SHP77 treated with DMSO at 0.1 percent for 48 hours (cell line): ENCODE data around the gene NR2C1.

ENCODE experiments used
- DNase-seq: peaks from one replicate; lab custom pipeline; 2025; lab: John Stamatoyannopoulos, UW

Gene NR2C1

GRCh38 chr12:95083938-95084337 lies 10.5 kb upstream of the NR2C1 start:
- DNase-seq: no peak

DNA sequence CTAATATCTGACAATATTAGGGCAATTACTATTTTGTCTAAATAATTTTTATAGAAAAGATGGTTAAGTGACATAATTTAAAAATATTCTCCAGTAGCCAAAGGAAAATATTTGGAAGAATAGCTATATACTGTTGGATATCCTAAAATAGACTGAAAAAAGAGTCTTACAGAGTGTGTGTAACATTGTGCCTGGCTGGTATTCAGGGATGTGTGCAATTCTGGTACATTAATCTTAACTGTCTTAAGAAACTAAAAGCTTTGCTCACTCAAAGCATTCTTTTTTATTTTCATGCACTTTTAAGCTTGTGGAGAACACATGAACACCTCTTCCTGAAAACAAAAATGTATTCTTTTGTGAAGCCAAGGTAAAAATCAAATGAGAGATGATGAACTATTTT lies 10.1 kb upstream of the NR2C1 start:
- no peak for DNase-seq

GRCh38 chr12:95077341-95077740 lies 3.9 kb upstream of the NR2C1 start:
- DNase-seq: no peak

GRCh38 chr12:95074766-95075165 lies 1.3 kb upstream of the NR2C1 start:
- no peak for DNase-seq

- no peak for DNase-seq
Measured at GRCh38 chr12:95073698-95074520, 491 bp upstream of the NR2C1 start.

- DNase-seq: no peak
Measured at GRCh38 chr12:95070378-95070777, 3.0 kb downstream of the NR2C1 start.

DNA sequence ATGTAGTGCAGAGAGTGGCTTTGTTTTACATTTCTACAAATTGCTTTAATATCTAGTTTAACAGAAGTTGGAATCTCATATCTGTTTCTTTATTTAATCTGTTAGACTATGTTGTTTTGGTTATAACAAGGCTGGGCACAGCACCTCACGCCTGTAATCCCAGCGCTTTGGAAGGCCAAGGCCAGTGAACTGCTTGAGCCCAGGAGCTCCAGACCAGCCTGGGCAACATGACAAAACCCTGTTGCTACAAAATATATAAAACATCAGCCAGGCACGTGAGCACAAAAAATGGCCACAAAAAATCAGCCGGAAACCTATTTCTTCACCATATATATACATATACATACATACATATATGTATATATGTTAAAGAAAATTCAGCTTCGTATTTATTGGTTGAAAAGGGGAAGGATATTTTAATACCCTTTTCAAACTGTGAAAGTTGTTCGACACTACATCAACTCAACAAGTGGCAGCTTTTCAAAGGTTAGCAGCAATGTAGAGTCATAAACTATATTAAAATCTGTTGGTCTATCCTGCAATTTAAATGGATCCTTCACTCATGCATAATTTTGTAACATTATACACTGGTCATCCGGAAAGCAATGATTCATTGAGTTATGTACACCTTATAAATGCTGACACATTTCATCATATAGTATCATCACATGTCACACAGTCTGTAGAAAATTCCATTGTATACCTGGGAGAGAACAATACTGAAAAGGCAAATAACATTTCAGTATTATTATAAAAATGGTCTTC lies 7.1 kb downstream of the NR2C1 start:
- no peak for DNase-seq

GRCh38 chr12:95060951-95061350 lies 12.5 kb downstream of the NR2C1 start:
- DNase-seq: no peak

DNA sequence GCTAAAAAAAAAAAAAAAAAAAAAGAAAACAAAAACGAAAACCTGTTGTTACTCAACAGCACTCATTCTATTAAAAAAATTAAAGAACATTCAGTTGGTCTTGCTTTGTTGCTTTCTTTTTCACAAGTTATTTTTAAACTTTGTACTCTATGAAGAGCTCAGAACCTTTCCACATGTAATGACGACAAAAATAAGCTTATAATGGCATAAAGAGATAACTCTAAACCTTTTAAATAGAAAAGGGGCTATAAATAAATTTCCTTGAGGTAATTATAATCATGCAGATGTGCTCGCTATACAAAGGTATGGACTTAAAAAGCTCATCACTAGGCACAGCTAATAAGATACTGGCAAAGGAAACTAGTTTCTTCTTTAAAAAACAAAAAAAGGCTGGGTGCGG lies 13.4 kb downstream of the NR2C1 start:
- no peak for DNase-seq

- DNase-seq: no peak
Measured at GRCh38 chr12:95057424-95057823, 16.0 kb downstream of the NR2C1 start.

DNA sequence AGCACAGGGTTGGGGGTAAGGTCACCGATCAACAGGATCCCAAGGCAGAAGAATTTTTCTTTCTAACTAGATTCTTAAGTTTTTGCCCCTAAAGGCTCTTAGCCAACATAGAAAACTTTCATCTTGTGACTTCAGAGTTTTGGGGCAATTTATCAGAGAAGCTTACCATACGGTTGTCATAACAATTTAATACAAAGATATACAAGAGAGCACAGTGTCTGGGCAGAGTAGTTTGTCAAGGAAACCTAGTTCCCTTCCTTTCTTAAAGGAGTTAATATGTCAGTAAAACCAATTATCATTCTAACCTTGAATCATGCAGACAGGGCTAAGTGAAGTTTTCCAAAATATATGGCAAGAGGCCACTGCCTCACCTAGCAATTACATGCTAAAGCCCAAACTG lies 18.4 kb downstream of the NR2C1 start:
- no peak for DNase-seq

- no peak for DNase-seq
Measured at GRCh38 chr12:95054206-95054605, 19.2 kb downstream of the NR2C1 start.

- DNase-seq: no peak
Measured at GRCh38 chr12:95051241-95051640, 22.2 kb downstream of the NR2C1 start.

GRCh38 chr12:95037906-95038305 lies 35.5 kb downstream of the NR2C1 start:
- no peak for DNase-seq

DNA sequence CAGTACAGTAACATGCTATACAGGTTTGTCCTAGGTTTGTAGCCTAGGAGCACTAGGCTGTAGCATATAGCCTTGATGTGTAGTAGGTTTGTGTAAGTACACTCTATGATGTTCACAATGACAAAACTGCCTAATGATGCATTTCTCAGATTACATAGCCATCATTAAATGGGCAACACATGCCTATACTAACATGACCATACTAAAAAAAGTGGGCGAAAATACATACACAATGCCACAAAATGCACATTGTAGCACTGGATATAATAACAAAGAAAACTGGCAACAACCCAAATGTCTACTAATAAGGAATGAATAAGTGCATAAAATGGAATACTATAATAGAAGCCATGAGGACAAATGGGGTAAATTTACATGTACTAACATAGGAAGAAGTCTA lies 38.7 kb downstream of the NR2C1 start:
- no peak for DNase-seq

DNA sequence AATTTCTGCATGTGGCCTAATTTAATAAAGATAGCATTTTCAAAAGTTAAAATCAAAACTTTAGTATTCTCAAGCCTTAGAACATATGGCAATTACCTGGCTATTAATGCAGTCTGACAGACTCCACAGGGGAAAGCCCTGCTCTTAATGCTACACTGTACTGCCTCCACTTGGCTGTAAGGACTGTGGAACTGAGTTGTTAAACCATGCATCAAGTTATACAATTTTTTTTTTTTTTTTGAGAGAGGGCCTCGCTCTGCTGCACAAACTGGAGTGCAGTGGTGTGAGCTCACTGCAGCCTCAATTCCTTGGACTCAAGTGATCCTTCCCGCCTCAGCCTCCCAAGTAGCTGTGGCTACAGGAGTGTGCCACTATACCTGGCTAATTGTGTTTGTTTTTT lies 50.9 kb downstream of the NR2C1 start:
- no peak for DNase-seq

- DNase-seq: no peak
Measured at GRCh38 chr12:95017482-95017881, 55.9 kb downstream of the NR2C1 start.

DNA sequence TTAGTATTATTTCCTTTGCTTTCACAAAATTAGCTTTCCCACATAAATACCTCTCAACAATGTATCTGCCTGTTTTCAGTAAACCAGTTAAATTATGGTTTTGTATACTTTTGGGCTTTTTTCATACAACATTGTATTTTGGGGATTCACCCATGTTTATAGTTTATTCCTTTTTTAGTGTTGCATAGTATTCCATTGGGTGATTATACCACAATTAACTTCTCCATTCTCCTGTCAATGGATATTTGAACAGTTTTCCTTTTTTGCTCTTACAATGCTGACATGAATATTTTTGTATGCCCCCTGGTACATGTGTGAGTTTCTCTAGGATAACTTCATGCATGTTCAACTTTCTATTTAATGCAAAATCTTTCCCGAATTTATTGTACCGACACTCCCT lies 57.3 kb downstream of the NR2C1 start:
- no peak for DNase-seq

DNA sequence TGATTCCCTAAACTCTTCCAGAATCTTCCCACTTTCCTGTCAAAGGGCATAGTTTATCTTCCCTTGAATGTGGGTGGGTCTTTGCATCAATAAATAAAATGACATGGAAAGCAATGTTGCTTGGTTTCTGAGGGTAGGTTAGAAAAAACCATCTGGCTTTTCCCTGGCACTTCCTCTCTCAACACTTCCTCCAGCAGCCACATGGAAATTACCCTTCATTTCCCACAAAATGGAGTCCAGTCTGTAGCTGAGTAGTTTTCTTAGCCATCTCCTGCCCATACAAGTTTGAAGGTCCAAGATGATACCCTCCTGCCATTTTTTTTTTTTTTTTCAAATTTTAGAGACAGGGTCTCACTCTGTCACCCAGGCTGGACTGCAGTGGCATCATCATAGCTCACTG lies 58.9 kb downstream of the NR2C1 start:
- DNase-seq: no peak

- DNase-seq: no peak
Measured at GRCh38 chr12:95006206-95006605, 67.2 kb downstream of the NR2C1 start.

- no peak for DNase-seq
Measured at GRCh38 chr12:95004610-95005009, 68.8 kb downstream of the NR2C1 start.

GRCh38 chr12:95003921-95004272 lies 69.5 kb downstream of the NR2C1 start:
- DNase-seq: no peak

DNA sequence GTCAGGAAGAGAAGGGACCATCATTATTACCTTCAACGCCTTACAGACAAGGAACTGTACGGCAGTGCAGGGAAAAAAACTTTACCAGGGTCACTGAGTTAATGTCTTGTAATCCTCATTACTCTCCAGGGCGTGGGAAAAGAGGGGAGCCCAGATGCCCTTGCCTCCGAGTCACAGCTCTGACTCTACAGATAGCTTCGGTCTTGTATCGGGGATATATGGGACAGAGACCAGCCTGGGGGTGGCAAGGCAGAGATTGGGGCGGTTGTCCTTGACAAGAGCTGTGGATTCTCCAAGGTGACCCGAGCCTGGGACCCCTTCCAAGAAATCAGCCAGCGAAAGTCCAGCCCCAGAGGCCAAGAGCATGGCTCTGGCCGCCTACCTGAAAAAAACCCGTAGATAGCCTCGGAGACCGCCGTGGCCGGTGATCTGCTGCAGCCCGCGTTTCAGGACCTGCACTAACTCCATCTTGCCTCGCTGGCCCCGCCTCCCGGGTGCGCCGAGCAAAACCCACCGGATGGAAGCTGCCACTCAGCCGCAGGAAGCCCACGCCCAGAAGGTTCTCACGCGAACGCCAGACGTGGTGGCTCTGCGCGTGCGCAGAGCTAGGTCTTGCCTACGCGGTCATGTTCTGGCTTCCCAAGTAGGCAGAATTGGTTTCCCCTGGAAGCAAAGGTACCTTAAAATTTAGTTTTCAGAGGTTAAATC lies 70.1 kb downstream of the NR2C1 start, which contains the start of gene NDUFA12:
NDUFA12 (minus strand) TSS at position 485 of the 708 bp plus-strand sequence; CDS start at position 468, 17 bp downstream.
- DNase-seq: peak; percentile 95
